AG09319 (cell line): ENCODE results near the gene BTG3.

Experiments
- DNase-seq: peaks from one replicate; pipeline ENCODE4 v3.0.0-alpha.2; 2010; ENCODE audit warnings: low read depth; ENCODE audit errors: extremely low read depth
- TF ChIP-seq, protein P1 (sequence below): IDR thresholded peaks from 2 replicates; pipeline ENCODE4 v1.5.1; 2011; ENCODE audit warnings: low read depth, mild to moderate bottlenecking, inconsistent platforms, low read length, moderate library complexity

The BTG3 gene

DNA sequence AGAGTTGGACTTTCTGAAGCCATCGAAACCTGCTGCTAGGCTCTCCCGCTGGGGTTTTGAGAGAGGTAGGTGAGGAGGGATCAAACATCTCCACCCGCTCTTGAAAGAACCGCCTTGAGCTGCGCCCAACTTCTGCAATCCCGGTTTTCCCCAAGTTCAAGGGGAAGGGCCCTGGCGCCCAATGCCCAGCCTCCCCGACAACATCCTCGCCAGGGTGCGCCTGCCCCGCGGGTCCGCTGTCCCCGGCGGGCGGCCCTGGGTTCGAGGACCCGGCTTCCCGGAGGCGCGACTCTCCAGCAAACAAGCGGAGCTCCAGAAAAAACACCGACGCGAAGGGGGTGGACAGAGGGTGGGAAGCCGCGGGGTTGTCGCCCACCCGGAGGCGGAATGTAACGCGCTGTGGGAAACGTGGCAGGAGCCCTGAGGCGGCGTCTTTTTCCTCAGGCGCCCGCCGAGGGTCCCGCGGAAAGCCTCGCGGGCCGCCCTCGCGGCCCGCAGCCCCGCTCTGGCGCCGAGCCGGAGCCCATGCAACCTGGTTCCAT is 607 bp downstream of the BTG3 start:
- DNase-seq = no peak
- TF ChIP-seq, protein P1, sequence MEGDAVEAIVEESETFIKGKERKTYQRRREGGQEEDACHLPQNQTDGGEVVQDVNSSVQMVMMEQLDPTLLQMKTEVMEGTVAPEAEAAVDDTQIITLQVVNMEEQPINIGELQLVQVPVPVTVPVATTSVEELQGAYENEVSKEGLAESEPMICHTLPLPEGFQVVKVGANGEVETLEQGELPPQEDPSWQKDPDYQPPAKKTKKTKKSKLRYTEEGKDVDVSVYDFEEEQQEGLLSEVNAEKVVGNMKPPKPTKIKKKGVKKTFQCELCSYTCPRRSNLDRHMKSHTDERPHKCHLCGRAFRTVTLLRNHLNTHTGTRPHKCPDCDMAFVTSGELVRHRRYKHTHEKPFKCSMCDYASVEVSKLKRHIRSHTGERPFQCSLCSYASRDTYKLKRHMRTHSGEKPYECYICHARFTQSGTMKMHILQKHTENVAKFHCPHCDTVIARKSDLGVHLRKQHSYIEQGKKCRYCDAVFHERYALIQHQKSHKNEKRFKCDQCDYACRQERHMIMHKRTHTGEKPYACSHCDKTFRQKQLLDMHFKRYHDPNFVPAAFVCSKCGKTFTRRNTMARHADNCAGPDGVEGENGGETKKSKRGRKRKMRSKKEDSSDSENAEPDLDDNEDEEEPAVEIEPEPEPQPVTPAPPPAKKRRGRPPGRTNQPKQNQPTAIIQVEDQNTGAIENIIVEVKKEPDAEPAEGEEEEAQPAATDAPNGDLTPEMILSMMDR = no peak

DNA sequence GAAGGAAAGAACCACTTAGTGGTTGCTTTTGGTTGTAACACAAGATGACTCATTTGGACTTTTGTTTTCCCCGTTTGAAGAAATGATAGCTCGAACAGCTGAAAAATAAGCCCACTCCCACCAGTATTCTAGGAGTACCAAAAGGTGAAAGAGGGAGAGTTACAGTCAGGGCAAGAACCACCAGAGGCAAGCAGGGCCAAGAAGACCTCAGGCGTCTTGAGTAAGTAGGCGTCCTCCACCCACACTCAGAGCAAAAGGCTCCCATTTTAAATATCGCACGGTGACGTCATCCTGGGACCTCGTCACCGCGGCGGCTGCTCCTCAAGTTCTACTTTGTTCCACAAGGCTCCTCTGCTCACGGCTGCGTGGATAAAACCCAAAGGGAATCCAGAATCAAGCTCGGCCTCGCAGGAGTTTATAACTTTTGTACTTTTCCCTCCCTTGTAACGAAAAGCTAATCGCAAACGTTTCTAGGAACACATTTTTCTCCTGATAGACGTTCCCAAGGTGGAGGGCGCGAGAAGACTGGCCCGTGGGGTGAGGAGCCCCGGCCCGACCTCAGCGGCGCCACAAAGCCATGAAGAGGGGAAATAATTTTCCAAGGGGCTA is 1.2 kb downstream of the BTG3 start:
- TF ChIP-seq, protein P1 = no peak
- DNase-seq = peak; percentile 67

DNA sequence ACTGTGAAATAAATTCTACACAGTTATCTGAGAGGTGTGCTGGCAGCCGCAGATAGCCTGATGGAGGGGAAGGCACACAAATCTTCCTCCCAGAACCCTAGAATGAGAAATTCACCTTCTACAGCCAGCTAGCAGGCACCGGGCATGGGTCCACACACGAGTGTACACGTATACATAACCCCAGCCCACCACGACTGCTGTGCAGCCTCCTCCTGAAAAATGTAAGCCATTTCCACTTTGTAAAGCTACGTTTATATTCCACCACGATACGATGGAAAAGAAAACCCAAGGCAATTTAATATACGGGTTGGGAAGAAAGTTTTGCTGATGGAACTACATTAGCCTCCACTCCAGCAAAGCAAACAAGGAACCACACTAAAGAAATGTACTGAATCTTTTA is 1.8 kb downstream of the BTG3 start:
- DNase-seq = no peak
- TF ChIP-seq, protein P1 = no peak

- TF ChIP-seq, protein P1 = no peak
- no peak for DNase-seq
These were observed 3.0 kb downstream of the BTG3 start for GRCh38 chr21:17609681-17610080.

GRCh38 chr21:17607684-17608083 is 5.0 kb downstream of the BTG3 start:
- TF ChIP-seq, protein P1 = no peak

GRCh38 chr21:17602874-17603273 is 9.8 kb downstream of the BTG3 start:
- DNase-seq = no peak
- TF ChIP-seq, protein P1 = no peak

More at GRCh38 chr21:17607684-17608083, 5.0 kb downstream of the BTG3 start:
- no peak for DNase-seq

GRCh38 chr21:17598437-17598836 is 14.3 kb downstream of the BTG3 start:
- TF ChIP-seq, protein P1 = no peak
- DNase-seq = no peak
